Fibroblast of gingiva (primary cell): Measurements from ENCODE around the gene RP2.

ENCODE experiments used
- DNase-seq: peaks from one replicate; pipeline ENCODE4 v3.0.0-alpha.2; 2011; ENCODE audit warnings: low read depth

Gene RP2

GRCh38 chrX:46836701-46837557 is at the start of gene RP2:
TSS of gene RP2 (plus strand) at chrX:46837043. CDS start at chrX:46837101, 58 bp downstream.
- peak; percentile 94 for DNase-seq

DNA sequence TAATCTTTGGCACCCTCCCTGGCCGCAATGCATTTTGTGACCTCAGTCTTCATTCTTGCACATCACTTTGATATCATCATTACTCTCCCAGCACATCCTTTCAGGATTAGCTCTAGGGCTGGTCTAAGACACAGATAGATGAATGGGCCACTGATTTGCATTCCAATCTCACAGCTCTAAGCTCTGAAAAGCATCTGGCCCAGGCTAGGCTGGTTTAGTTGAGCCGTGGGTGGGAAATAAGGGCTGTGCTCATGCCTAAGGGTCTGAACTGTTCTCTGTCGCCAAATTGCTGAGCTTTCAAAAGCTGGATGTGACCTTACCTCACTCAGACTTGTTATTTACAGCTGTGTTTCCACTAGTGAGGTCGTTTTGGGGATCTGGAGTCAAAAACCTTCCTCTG is 47.9 kb upstream of the RP2 start:
- DNase-seq, result no peak

DNA sequence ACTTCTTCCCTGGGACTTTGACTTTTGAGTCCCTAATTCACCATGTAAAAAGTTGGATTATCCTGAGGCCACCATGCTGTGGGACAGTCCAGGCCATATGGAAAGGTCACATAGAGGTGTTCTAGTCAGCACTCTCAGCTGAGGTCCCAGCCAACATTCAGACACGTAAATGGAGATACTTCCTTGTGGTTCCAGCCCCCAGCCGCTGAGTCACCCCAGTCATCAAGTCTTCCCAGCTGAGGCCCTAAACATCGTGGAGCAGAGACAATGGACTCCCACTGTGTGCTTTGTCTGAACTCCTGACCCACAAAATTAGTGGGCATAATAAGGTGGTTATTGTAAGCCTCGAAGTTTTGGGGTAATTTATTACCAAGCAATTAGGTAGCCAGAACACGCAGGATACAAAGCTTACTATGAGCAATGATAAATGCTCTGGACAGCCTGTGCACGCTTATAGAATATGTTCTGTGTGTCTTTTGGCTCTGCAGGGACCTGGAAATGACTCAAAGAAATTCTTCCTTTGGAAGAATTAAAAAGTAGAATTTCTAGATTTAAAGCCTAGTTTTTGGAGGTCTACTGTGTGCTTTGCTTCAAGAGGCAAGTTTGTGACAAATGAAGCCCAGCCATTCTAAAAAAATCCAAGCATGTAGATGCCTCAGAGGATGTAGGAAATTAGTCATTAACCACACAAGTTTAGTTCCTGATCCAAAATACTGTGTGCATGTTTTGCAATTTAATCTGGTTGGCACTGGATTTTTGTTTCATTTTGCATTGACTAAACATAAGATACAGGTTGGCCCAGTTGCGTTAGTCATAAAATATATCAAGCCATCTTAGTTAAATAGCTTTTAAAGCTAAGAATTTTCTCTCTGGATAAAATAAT is 44.7 kb upstream of the RP2 start:
- DNase-seq, result peak; percentile 82

GRCh38 chrX:46792810-46793188 is 44.0 kb upstream of the RP2 start:
- no peak for DNase-seq

- no peak for DNase-seq
Observed at GRCh38 chrX:46793386-46794143, 43.3 kb upstream of the RP2 start.

DNA sequence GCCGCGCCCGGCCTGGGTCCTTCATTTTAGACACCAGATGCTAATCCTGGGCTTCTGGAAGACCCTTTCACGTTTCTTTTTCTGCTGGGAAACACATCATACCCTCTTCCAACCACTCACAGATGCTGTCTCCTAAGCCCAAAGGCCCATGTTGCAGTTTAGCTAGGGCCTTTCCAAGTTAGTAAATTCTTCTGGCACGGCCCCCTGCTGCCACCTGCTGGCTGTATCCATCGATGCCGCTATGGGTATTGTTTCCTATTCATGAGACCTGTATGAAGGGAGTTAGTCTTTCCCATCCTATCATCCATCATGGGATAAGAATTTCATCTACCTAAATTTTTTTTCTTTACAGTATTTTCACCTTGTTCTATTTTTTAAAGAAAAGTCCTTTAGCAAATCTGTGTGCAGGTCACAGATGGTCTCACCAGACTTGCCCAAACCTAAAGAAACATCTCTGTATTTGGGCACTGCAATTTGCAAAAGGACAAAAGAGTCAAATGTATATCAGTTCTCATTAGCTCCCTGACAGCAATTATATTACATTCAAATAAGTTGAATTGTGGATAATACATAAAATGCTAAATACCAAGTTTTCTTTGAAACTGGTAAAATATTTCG is 40.2 kb upstream of the RP2 start:
- peak; percentile 50 for DNase-seq

DNA sequence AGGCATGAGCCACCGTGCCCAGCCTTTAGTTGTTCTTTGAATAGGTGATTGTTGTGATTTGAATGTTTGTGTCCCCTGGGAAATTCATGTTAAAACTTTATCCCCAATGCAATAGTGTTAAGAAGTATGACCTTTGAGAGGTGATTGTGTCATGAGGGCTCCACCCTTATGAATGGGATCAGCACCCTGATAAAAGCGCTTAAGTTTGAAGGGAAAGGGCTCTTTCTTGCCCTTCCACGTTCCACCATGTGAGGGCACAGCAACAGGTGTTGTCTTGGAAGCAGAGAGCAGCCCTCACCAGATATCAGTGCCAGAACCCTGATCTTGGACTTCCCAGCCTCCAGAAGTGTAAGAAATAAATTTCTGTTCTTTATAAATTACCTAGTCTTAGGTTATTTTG is 33.7 kb upstream of the RP2 start:
- DNase-seq, result no peak

DNA sequence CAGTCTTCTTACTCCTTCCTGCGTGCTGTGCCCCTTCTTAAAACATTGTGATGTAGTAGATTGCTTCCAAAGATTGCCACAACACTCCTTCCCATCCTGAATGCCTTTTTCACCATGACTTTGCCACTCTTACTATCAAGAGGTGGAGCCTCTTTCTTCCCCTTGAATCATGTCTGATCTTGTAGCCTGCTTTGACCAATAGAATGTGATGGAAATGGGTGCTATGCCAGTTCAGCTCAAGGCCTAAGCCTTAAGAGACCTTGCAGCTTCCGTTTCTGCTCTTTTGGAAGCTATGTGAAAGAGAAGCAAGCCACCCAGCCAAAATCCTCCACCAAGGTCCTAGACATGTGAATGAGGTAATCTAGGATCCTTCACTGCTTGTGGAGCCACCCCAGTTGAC is 31.6 kb upstream of the RP2 start:
- DNase-seq, result no peak

DNA sequence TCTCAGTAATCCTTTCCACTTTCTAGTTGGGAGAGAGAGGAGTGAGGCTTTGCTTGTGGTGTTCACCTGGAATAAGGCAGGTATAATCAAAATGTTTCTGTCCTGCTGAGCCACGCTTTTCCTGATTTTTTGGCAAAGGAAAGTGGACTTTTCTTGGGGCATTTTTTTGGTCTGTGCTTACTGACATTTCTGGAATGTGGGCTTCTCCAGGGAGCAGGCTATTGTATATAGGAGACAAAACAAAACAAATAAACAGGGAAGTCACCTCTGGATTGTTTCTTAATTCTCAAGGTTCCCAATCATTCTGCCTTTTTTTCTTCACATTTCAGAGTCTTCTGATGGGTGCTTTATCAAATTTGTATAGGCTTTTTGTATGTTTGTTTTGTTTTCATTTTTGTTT is 25.7 kb upstream of the RP2 start:
- DNase-seq, result peak; percentile 11

- no peak for DNase-seq
Observed at GRCh38 chrX:46812445-46812844, 24.4 kb upstream of the RP2 start.

DNA sequence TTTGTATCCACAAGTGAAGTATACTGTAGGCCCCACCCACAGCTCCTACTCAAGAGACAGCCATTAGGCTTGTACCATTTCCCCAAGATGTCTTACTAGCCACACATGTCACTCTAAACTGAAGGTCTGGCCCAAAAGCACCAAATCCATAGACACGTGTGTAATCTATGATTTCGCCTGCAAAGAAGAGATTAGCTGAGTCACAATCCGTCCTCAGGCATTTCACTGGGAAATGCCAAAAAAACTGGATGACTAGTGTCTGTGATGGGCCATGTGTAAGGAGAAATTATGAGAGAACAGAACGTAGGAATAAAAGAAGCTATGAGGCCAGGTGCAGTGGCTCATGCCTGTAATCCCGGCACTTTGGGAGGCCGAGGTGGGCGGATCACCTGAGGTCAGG is 21.9 kb upstream of the RP2 start:
- DNase-seq, result no peak

DNA sequence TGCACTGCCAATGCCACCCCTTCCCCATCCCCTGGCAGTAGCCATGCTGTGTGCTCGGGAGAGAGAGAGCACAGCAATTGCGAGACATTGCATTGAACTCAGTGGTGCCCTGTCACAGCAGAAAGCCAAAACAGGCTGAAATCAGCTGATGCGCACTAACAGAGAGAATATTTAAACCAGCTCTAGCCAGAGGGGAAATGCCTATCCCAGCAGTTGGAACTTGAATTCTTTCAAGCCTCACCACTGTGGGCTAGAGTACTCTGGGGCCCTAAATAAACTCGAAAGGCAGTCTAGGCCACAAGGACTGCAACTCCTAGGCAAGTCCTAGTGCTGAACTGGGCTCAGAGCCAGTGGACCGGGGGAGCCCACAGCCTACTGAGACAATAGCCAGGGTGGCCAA is 17.7 kb upstream of the RP2 start:
- no peak for DNase-seq

- no peak for DNase-seq
Observed at GRCh38 chrX:46820391-46821100, 16.3 kb upstream of the RP2 start.

- DNase-seq, result no peak
Observed at GRCh38 chrX:46823481-46823880, 13.4 kb upstream of the RP2 start.

- DNase-seq, result no peak
Observed at GRCh38 chrX:46831765-46832327, 5.0 kb upstream of the RP2 start.

- no peak for DNase-seq
Observed at GRCh38 chrX:46837558-46838485, 979 bp downstream of the RP2 start.

DNA sequence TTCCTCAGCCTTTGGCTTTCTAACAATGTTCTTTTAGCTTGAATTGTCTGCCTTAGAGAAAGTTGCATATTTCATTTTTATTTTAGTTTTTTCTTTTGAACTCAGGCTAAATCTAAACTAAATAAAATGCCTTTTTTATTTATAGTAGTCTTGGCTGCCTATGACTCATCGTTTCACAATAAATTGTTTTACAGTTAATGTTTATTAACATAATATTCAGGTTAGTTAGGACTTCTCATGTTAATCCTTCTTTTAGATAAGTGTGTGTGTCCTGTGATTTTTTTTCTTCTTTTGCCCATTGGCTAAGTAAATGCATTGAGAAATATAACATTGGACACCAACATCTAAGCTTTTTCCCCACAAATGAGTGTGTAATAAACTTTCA is 1.6 kb downstream of the RP2 start:
- DNase-seq, result no peak

- no peak for DNase-seq
Observed at GRCh38 chrX:46838974-46839480, 2.2 kb downstream of the RP2 start.

DNA sequence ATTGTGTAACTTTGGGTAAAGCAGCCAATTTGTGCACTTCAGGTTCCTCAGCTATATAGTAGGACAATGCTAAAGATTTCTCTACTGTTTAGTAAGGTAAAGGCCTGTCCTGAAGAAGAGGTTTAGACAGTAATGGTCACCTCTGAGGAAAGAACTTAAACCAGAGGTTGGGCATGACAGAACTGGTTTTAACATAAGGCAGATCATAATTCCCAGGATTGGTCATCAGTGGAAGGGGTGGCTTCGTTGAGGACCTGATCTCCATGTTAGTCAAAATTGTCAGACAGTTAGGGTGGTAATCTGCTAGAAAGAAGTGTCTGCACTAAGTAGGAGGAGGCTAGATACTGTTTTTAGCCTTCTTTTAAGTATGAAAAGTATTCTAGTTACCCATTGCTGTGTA is 4.1 kb downstream of the RP2 start:
- DNase-seq, result no peak

GRCh38 chrX:46841346-46841745 is 4.5 kb downstream of the RP2 start:
- peak; percentile 50 for DNase-seq
